ENCODE data around the gene SLC6A6.

DNA sequence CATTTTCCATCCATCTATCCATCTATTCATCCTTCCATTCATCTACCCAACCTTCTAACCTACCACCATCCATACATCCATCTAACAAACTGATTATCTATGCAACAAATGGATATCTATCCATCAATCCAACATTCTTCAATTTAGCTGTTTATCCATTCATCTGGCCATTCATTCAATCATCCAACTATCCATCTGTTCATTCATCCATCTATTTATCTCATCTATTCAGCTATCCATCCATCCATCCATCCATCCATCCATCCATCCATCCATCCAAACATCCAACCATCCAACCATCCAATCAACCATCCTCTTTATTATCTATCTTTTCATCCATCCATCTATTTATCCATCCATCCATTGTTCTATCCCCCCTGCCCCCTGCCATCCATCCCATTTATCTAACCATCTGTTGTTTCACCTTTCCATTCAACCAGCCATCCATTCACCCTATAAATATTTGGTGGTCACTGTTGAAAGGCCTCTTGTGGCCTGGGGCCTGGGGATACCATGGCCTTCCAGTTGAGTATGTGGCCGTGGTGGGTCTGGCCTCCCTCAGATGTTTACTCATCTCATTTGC, 44.7 kb downstream of the SLC6A6 start:
- TF ChIP-seq, protein P1, sequence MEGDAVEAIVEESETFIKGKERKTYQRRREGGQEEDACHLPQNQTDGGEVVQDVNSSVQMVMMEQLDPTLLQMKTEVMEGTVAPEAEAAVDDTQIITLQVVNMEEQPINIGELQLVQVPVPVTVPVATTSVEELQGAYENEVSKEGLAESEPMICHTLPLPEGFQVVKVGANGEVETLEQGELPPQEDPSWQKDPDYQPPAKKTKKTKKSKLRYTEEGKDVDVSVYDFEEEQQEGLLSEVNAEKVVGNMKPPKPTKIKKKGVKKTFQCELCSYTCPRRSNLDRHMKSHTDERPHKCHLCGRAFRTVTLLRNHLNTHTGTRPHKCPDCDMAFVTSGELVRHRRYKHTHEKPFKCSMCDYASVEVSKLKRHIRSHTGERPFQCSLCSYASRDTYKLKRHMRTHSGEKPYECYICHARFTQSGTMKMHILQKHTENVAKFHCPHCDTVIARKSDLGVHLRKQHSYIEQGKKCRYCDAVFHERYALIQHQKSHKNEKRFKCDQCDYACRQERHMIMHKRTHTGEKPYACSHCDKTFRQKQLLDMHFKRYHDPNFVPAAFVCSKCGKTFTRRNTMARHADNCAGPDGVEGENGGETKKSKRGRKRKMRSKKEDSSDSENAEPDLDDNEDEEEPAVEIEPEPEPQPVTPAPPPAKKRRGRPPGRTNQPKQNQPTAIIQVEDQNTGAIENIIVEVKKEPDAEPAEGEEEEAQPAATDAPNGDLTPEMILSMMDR (IDR thresholded peaks at IDR 0.05; ENCODE audit: insufficient read depth, low read length, poor library complexity, severe bottlenecking), result no peak
- no peak for TF ChIP-seq EZH2phosphoT487 (conservative IDR thresholded peaks at IDR 0.05; ENCODE audit: low read length)

Data from SU-DHL-6 (cell line).